ENCODE results near the gene POLR2F.
"Not testable (repeated sequence)": the region's sequence is repeated elsewhere in the genome, so short reads cannot be mapped to it uniquely, and the experiment has no call there.

POLR2F gene

GRCh38 chr22:37942133-37942532, 11.4 kb upstream of the POLR2F start:
- H3K79me2 ChIP-seq (ENCODE audit: control insufficient read depth, low read length): no peaks in the 10 kb centered on the region
- TF ChIP-seq CTCF (IDR thresholded peaks at IDR 0.05; ENCODE audit: low read depth, low read length, poor library complexity, severe bottlenecking) (no peak), EZH2phosphoT487 (IDR thresholded peaks at IDR 0.05; ENCODE audit: borderline replicate concordance, low read length) (no peak)
- no peaks in the 10 kb centered on the region for H3F3A ChIP-seq (ENCODE audit: control insufficient read depth, insufficient read depth)
- no peak overlapping the region for H3K4me3 ChIP-seq (ENCODE audit: low read length)
- no peaks in the 10 kb centered on the region for H3K9me2 ChIP-seq (replicated peaks; ENCODE audit: control insufficient read depth, low read length)
- no peaks in the 10 kb centered on the region for H3K36me3 ChIP-seq (ENCODE audit: control insufficient read depth, low read length)
- no peaks in the 10 kb centered on the region for H3K9me3 ChIP-seq (ENCODE audit: control insufficient read depth, insufficient read depth, low read length)
- no peaks in the 10 kb centered on the region for H3K27me3 ChIP-seq (ENCODE audit: control insufficient read depth, low read length)
- H3K4me1 ChIP-seq (ENCODE audit: control insufficient read depth, low read length): no peaks in the 10 kb centered on the region
- H3K4me2 ChIP-seq (ENCODE audit: low read length): no peak overlapping the region
- H3K27ac ChIP-seq (ENCODE audit: low read depth, low read length): no peak overlapping the region
- no peaks in the 10 kb centered on the region for H4K20me1 ChIP-seq (ENCODE audit: control insufficient read depth, insufficient read depth, low read depth, low read length)

- H3K4me2 ChIP-seq (ENCODE audit: low read length): no peak overlapping the region
- H3F3A ChIP-seq (ENCODE audit: control insufficient read depth, insufficient read depth): no peaks in the 10 kb centered on the region
- H3K4me1 ChIP-seq (ENCODE audit: control insufficient read depth, low read length): no peaks in the 10 kb centered on the region
- H4K20me1 ChIP-seq (ENCODE audit: control insufficient read depth, insufficient read depth, low read depth, low read length): no peaks in the 10 kb centered on the region
- no peaks in the 10 kb centered on the region for H3K9me3 ChIP-seq (ENCODE audit: control insufficient read depth, insufficient read depth, low read length)
- H3K4me3 ChIP-seq (ENCODE audit: low read length): no peak overlapping the region
- no peaks in the 10 kb centered on the region for H3K79me2 ChIP-seq (ENCODE audit: control insufficient read depth, low read length)
- no peak for TF ChIP-seq CTCF (IDR thresholded peaks at IDR 0.05; ENCODE audit: low read depth, low read length, poor library complexity, severe bottlenecking)
- no peak for TF ChIP-seq EZH2phosphoT487 (IDR thresholded peaks at IDR 0.05; ENCODE audit: borderline replicate concordance, low read length)
- H3K9me2 ChIP-seq (replicated peaks; ENCODE audit: control insufficient read depth, low read length): no peaks in the 10 kb centered on the region
- no peaks in the 10 kb centered on the region for H3K27me3 ChIP-seq (ENCODE audit: control insufficient read depth, low read length)
- H3K27ac ChIP-seq (ENCODE audit: low read depth, low read length): no peak overlapping the region
- no peaks in the 10 kb centered on the region for H3K36me3 ChIP-seq (ENCODE audit: control insufficient read depth, low read length)
Measured at GRCh38 chr22:37943136-37943824, 10.2 kb upstream of the POLR2F start.

- H3K27ac ChIP-seq (ENCODE audit: low read depth, low read length): no peak overlapping the region
- no peaks in the 10 kb centered on the region for H3K79me2 ChIP-seq (ENCODE audit: control insufficient read depth, low read length)
- no peak overlapping the region for H3K4me2 ChIP-seq (ENCODE audit: low read length)
- no peaks in the 10 kb centered on the region for H3K27me3 ChIP-seq (ENCODE audit: control insufficient read depth, low read length)
- no peaks in the 10 kb centered on the region for H4K20me1 ChIP-seq (ENCODE audit: control insufficient read depth, insufficient read depth, low read depth, low read length)
- H3F3A ChIP-seq (ENCODE audit: control insufficient read depth, insufficient read depth): no peaks in the 10 kb centered on the region
- H3K9me2 ChIP-seq (replicated peaks; ENCODE audit: control insufficient read depth, low read length): no peaks in the 10 kb centered on the region
- no peaks in the 10 kb centered on the region for H3K4me1 ChIP-seq (ENCODE audit: control insufficient read depth, low read length)
- H3K4me3 ChIP-seq (ENCODE audit: low read length): no peak overlapping the region
- TF ChIP-seq CTCF (IDR thresholded peaks at IDR 0.05; ENCODE audit: low read depth, low read length, poor library complexity, severe bottlenecking): no peak
- no peak for TF ChIP-seq EZH2phosphoT487 (IDR thresholded peaks at IDR 0.05; ENCODE audit: borderline replicate concordance, low read length)
- H3K9me3 ChIP-seq (ENCODE audit: control insufficient read depth, insufficient read depth, low read length): no peaks in the 10 kb centered on the region
- H3K36me3 ChIP-seq (ENCODE audit: control insufficient read depth, low read length): no peaks in the 10 kb centered on the region
Measured at GRCh38 chr22:37943825-37944198, 9.7 kb upstream of the POLR2F start.

- not testable (repeated sequence) for H3K4me2 ChIP-seq (ENCODE audit: low read length); H4K20me1 ChIP-seq (ENCODE audit: control insufficient read depth, insufficient read depth, low read depth, low read length); H3K27ac ChIP-seq (ENCODE audit: low read depth, low read length); H3K4me3 ChIP-seq (ENCODE audit: low read length); H3K9me3 ChIP-seq (ENCODE audit: control insufficient read depth, insufficient read depth, low read length); H3K4me1 ChIP-seq (ENCODE audit: control insufficient read depth, low read length); H3K79me2 ChIP-seq (ENCODE audit: control insufficient read depth, low read length); H3K27me3 ChIP-seq (ENCODE audit: control insufficient read depth, low read length); H3F3A ChIP-seq (ENCODE audit: control insufficient read depth, insufficient read depth); H3K9me2 ChIP-seq (replicated peaks; ENCODE audit: control insufficient read depth, low read length); H3K36me3 ChIP-seq (ENCODE audit: control insufficient read depth, low read length)
Measured at GRCh38 chr22:37944423-37944822, 9.1 kb upstream of the POLR2F start.

GRCh38 chr22:37947142-37947795, 6.2 kb upstream of the POLR2F start:
- H3K4me1 ChIP-seq (ENCODE audit: control insufficient read depth, low read length); H3K79me2 ChIP-seq (ENCODE audit: control insufficient read depth, low read length); H3K36me3 ChIP-seq (ENCODE audit: control insufficient read depth, low read length); H3K4me2 ChIP-seq (ENCODE audit: low read length); H4K20me1 ChIP-seq (ENCODE audit: control insufficient read depth, insufficient read depth, low read depth, low read length); H3K4me3 ChIP-seq (ENCODE audit: low read length); H3K9me3 ChIP-seq (ENCODE audit: control insufficient read depth, insufficient read depth, low read length); H3K9me2 ChIP-seq (replicated peaks; ENCODE audit: control insufficient read depth, low read length); H3K27ac ChIP-seq (ENCODE audit: low read depth, low read length); H3K27me3 ChIP-seq (ENCODE audit: control insufficient read depth, low read length); H3F3A ChIP-seq (ENCODE audit: control insufficient read depth, insufficient read depth): not testable (repeated sequence)

Data from DOHH2 (cell line).